HepG2 (cell line): ENCODE results near the gene PTPN3. TPM values are rescaled to one million over a fixed set of nuclear protein-coding genes. Genes with fewer than 3 reads are reported as not detected.
A peak's percentile ranks its signal among the peaks of the same experiment; 100 is the strongest.

Source experiments
- CCDC6 ChIP-seq: sonication (generic); formaldehyde crosslinking; IDR thresholded peaks from 2 replicates; pipeline ENCODE4 v1.8.1; 2022; ENCODE audit warnings: mild to moderate bottlenecking, missing genetic modification reagents, moderate library complexity
- FOXC1 ChIP-seq: sonication (generic); formaldehyde crosslinking; IDR thresholded peaks from 2 replicates; pipeline ENCODE4 v1.8.0; 2022; ENCODE audit warnings: mild to moderate bottlenecking, missing genetic modification reagents, borderline replicate concordance
- GATAD2A ChIP-seq: IDR thresholded peaks from 2 replicates; pipeline ENCODE4 v1.6.1; 2016
- IRF2 ChIP-seq: IDR thresholded peaks from 2 replicates; pipeline ENCODE4 v1.6.1; 2018; ENCODE audit warnings: missing genetic modification reagents, missing compliant biosample characterization
- KDM5B ChIP-seq: sonication (generic); formaldehyde crosslinking; IDR thresholded peaks from 2 replicates; pipeline ENCODE4 v1.4.0; 2020; ENCODE audit warnings: missing genetic modification reagents, mild to moderate bottlenecking, borderline replicate concordance
- LCORL ChIP-seq, 2 experiments: fragments of 450-650 bp in 1 of 2; sonication (generic) in 1 of 2; formaldehyde crosslinking in 1 of 2; IDR thresholded peaks; 2 replicates each; pipeline versions ENCODE4 v1.5.0 to v1.6.1; 2017 to 2020; ENCODE audit warnings: antibody characterized with exemption in 1 of 2, missing genetic modification reagents in 1 of 2
- NFE2L2 ChIP-seq: fragments of 150-350 bp; IDR thresholded peaks from 2 replicates; pipeline ENCODE4 v1.6.1; 2014; ENCODE audit warnings: low read length
- NR0B2 ChIP-seq: sonication (generic); formaldehyde crosslinking; IDR thresholded peaks from 2 replicates; pipeline ENCODE4 v1.4.0; 2020; ENCODE audit warnings: mild to moderate bottlenecking, missing genetic modification reagents
- NR2F1 ChIP-seq, 2 experiments: fragments of 450-650 bp in 1 of 2; formaldehyde crosslinking in 1 of 2; IDR thresholded peaks; 2 replicates each; pipeline versions ENCODE4 v1.5.0 to v1.6.1; 2016 to 2020; ENCODE audit warnings: mild to moderate bottlenecking in 1 of 2, missing compliant biosample characterization in 1 of 2, missing genetic modification reagents in 1 of 2, moderate library complexity in 1 of 2
- NR2F2 ChIP-seq: IDR thresholded peaks from 2 replicates; pipeline ENCODE4 v1.6.1; 2012; ENCODE audit warnings: low read depth, inconsistent platforms, borderline replicate concordance
- NR2F6 ChIP-seq, 2 experiments: IDR thresholded peaks; 2 replicates each; pipeline ENCODE4 v1.6.1; 2016; ENCODE audit warnings: antibody characterized with exemption in 1 of 2, mild to moderate bottlenecking in 1 of 2
- PCBP1 ChIP-seq: fragments of 200-400 bp; formaldehyde crosslinking; IDR thresholded peaks from 2 replicates; pipeline ENCODE4 v1.6.1; 2017; ENCODE audit warnings: mild to moderate bottlenecking, low read depth, low read length, borderline replicate concordance
- PHF20 ChIP-seq: sonication (generic); formaldehyde crosslinking; IDR thresholded peaks from 2 replicates; pipeline ENCODE4 v1.5.0; 2020; ENCODE audit warnings: mild to moderate bottlenecking, missing genetic modification reagents
- PHF8 ChIP-seq: sonication (generic); formaldehyde crosslinking; IDR thresholded peaks from 2 replicates; pipeline ENCODE4 v1.5.0; 2020; ENCODE audit warnings: missing genetic modification reagents
- SMAD3 ChIP-seq: sonication (generic); formaldehyde crosslinking; IDR thresholded peaks from 2 replicates; pipeline ENCODE4 v1.4.0; 2020; ENCODE audit warnings: missing genetic modification reagents
- SPEN ChIP-seq: sonication (generic); formaldehyde crosslinking; IDR thresholded peaks from 2 replicates; pipeline ENCODE4 v1.5.1; 2020; ENCODE audit warnings: low read depth, mild to moderate bottlenecking, missing genetic modification reagents
- SRSF9 ChIP-seq: fragments of 200-400 bp; formaldehyde crosslinking; IDR thresholded peaks from 2 replicates; pipeline ENCODE4 v1.6.1; 2018; ENCODE audit warnings: borderline replicate concordance, mild to moderate bottlenecking, low read depth, low read length; ENCODE audit not compliant: insufficient read depth, poor library complexity, severe bottlenecking
- STAG1 ChIP-seq: sonication (generic); formaldehyde crosslinking; IDR thresholded peaks from 2 replicates; pipeline ENCODE4 v1.4.0; 2020; ENCODE audit warnings: missing genetic modification reagents
- TCF7 ChIP-seq: sonication (generic); IDR thresholded peaks from 2 replicates; pipeline ENCODE4 v1.6.1; 2016; ENCODE audit warnings: antibody characterized with exemption, low read depth
- ZFP36L2 ChIP-seq: sonication (generic); formaldehyde crosslinking; IDR thresholded peaks from 2 replicates; pipeline ENCODE4 v1.4.0; 2020; ENCODE audit warnings: missing genetic modification reagents
- ZNF644 ChIP-seq: IDR thresholded peaks from 2 replicates; pipeline ENCODE4 v1.6.1; 2016; ENCODE audit warnings: low read depth
- ZSCAN22 ChIP-seq: sonication (generic); formaldehyde crosslinking; IDR thresholded peaks from 2 replicates; pipeline ENCODE4 v1.4.0; 2020; ENCODE audit warnings: mild to moderate bottlenecking, missing genetic modification reagents
- polyA plus RNA-seq, 8 experiments: library from polyadenylated mRNA; depleted of rRNA in 3 of 8; stranded (reverse) in 7 of 8; unstranded in 1 of 8; fragments of >200 nt; fragmentation: Illumina TruSeq in 4 of 8; extraction: Trizol in 4 of 8; gene quantifications; 2 replicates each; pipeline versions ENCODE4 v1.2.1 to v1.2.3, GENCODE V29; 2011 to 2016; ENCODE audit warnings: low read depth in 4 of 8, missing spikeins in 1 of 8, mixed read lengths in 1 of 8; ENCODE audit not compliant: insufficient read depth in 1 of 8
- total RNA-seq, 5 experiments: library from RNA; depleted of rRNA; stranded (reverse); fragments of >200 nt; fragmentation: Illumina TruSeq; extraction: Trizol; gene quantifications; 2 replicates each; pipeline ENCODE4 v1.2.3, GENCODE V29; 2016; ENCODE audit warnings: low read depth in 1 of 5
- TF ChIP-seq, protein P1 (sequence below): sonication (generic); formaldehyde crosslinking; IDR thresholded peaks from 2 replicates; pipeline ENCODE4 v1.9.0; 2021; ENCODE audit warnings: missing genetic modification reagents, borderline replicate concordance
- TF ChIP-seq, protein P2 (sequence below): sonication (generic); formaldehyde crosslinking; IDR thresholded peaks from 2 replicates; pipeline ENCODE4 v1.5.0; 2020; ENCODE audit warnings: mild to moderate bottlenecking, missing genetic modification reagents, moderate library complexity
- TF ChIP-seq, protein P3 (sequence below): fragments of 450-650 bp; IDR thresholded peaks from 2 replicates; pipeline ENCODE4 v1.6.1; 2017; ENCODE audit warnings: mild to moderate bottlenecking

Gene PTPN3
- total and polyA plus RNA-seq, 2 of the 13 experiments (the other 11 are each of a cell fraction or from before 2014, with no cell fraction given), result 5.6 to 20.5 TPM

GRCh38 chr9:109520475-109521132, 22.5 kb upstream of the PTPN3 start (continued):
- TF ChIP-seq PCBP1 (no peak), NFE2L2 (no peak), ZNF644 (no peak), FOXC1 (CRISPR knock-in tag) (no peak), PHF8 (CRISPR knock-in tag) (no peak), LCORL (IDR thresholded peaks at IDR 0.05) (no peak), LCORL (CRISPR knock-in tag; IDR thresholded peaks at IDR 0.05) (peak; percentile 46; the same call in 1 of the 2 replicates), KDM5B (CRISPR knock-in tag) (no peak), PHF20 (CRISPR knock-in tag) (no peak), STAG1 (CRISPR knock-in tag) (peak; percentile 97), TCF7 (no peak), NR2F6 (IDR thresholded peaks at IDR 0.05) (no peak), NR2F6 (CRISPR knock-in tag; IDR thresholded peaks at IDR 0.05) (no peak), ZSCAN22 (CRISPR knock-in tag) (no peak), IRF2 (CRISPR knock-in tag) (0 out of 2 replicates have a peak, but pooled peaks have one; percentile 23), SMAD3 (CRISPR knock-in tag) (no peak), NR0B2 (CRISPR knock-in tag) (no peak), GATAD2A (CRISPR knock-in tag) (0 out of 2 replicates have a peak, but pooled peaks have one; percentile 18), CCDC6 (CRISPR knock-in tag) (no peak), SPEN (CRISPR knock-in tag) (no peak), NR2F2 (no peak), NR2F1 (CRISPR knock-in tag; IDR thresholded peaks at IDR 0.05) (no peak), ZFP36L2 (CRISPR knock-in tag) (no peak), SRSF9 (no peak)
- TF ChIP-seq, protein P1, sequence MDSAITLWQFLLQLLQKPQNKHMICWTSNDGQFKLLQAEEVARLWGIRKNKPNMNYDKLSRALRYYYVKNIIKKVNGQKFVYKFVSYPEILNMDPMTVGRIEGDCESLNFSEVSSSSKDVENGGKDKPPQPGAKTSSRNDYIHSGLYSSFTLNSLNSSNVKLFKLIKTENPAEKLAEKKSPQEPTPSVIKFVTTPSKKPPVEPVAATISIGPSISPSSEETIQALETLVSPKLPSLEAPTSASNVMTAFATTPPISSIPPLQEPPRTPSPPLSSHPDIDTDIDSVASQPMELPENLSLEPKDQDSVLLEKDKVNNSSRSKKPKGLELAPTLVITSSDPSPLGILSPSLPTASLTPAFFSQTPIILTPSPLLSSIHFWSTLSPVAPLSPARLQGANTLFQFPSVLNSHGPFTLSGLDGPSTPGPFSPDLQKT (CRISPR knock-in tag), result no peak
- TF ChIP-seq, protein P2, sequence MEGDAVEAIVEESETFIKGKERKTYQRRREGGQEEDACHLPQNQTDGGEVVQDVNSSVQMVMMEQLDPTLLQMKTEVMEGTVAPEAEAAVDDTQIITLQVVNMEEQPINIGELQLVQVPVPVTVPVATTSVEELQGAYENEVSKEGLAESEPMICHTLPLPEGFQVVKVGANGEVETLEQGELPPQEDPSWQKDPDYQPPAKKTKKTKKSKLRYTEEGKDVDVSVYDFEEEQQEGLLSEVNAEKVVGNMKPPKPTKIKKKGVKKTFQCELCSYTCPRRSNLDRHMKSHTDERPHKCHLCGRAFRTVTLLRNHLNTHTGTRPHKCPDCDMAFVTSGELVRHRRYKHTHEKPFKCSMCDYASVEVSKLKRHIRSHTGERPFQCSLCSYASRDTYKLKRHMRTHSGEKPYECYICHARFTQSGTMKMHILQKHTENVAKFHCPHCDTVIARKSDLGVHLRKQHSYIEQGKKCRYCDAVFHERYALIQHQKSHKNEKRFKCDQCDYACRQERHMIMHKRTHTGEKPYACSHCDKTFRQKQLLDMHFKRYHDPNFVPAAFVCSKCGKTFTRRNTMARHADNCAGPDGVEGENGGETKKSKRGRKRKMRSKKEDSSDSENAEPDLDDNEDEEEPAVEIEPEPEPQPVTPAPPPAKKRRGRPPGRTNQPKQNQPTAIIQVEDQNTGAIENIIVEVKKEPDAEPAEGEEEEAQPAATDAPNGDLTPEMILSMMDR (CRISPR knock-in tag), result peak; percentile 95
- TF ChIP-seq, protein P3, sequence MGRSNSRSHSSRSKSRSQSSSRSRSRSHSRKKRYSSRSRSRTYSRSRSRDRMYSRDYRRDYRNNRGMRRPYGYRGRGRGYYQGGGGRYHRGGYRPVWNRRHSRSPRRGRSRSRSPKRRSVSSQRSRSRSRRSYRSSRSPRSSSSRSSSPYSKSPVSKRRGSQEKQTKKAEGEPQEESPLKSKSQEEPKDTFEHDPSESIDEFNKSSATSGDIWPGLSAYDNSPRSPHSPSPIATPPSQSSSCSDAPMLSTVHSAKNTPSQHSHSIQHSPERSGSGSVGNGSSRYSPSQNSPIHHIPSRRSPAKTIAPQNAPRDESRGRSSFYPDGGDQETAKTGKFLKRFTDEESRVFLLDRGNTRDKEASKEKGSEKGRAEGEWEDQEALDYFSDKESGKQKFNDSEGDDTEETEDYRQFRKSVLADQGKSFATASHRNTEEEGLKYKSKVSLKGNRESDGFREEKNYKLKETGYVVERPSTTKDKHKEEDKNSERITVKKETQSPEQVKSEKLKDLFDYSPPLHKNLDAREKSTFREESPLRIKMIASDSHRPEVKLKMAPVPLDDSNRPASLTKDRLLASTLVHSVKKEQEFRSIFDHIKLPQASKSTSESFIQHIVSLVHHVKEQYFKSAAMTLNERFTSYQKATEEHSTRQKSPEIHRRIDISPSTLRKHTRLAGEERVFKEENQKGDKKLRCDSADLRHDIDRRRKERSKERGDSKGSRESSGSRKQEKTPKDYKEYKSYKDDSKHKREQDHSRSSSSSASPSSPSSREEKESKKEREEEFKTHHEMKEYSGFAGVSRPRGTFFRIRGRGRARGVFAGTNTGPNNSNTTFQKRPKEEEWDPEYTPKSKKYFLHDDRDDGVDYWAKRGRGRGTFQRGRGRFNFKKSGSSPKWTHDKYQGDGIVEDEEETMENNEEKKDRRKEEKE, result no peak
